HL-60 (cell line): ENCODE data around the gene KRT6A.

Experiments
- DNase-seq, 2 experiments: peaks; one replicate each; pipeline ENCODE4 v3.0.0-alpha.2; 2010 to 2020; ENCODE audit warnings: low read depth in 1 of 2, low spot score in 1 of 2
- H3K27ac ChIP-seq: fragments of 250-450 bp; sonication (Bioruptor Pico); replicated peaks from 2 replicates; pipeline ENCODE4 v1.5.1; 2020; ENCODE audit warnings: mild to moderate bottlenecking, moderate library complexity
- H3K27me3 ChIP-seq: fragments of 250-450 bp; sonication (Bioruptor Pico); 2 replicates; pipeline ENCODE4 v1.5.1; 2021; ENCODE audit warnings: mild to moderate bottlenecking, moderate library complexity; ENCODE audit not compliant: insufficient read depth, poor library complexity, severe bottlenecking
- H3K4me3 ChIP-seq: replicated peaks from 2 replicates; pipeline ENCODE4 v1.5.1; 2011; ENCODE audit warnings: mild to moderate bottlenecking, control low read depth, low read length; ENCODE audit not compliant: insufficient read depth
- GABPA ChIP-seq: IDR thresholded peaks from 2 replicates; pipeline ENCODE4 v1.6.1; 2012; ENCODE audit warnings: low read depth
- POLR2AphosphoS5 ChIP-seq: IDR thresholded peaks from 2 replicates; pipeline ENCODE4 v1.6.1; 2012; ENCODE audit warnings: low read depth
- REST ChIP-seq: IDR thresholded peaks from 2 replicates; pipeline ENCODE4 v1.6.1; 2012; ENCODE audit warnings: low read depth; ENCODE audit not compliant: insufficient replicate concordance
- SPI1 ChIP-seq: IDR thresholded peaks from 2 replicates; pipeline ENCODE4 v1.6.1; 2012; ENCODE audit warnings: low read depth, mild to moderate bottlenecking, borderline replicate concordance
- TF ChIP-seq, protein P1 (sequence below): IDR thresholded peaks from one replicate; pipeline ENCODE4 v1.5.1; 2011; ENCODE audit warnings: low read length, control low read depth, inconsistent platforms; ENCODE audit not compliant: insufficient read depth

The KRT6A gene

DNA sequence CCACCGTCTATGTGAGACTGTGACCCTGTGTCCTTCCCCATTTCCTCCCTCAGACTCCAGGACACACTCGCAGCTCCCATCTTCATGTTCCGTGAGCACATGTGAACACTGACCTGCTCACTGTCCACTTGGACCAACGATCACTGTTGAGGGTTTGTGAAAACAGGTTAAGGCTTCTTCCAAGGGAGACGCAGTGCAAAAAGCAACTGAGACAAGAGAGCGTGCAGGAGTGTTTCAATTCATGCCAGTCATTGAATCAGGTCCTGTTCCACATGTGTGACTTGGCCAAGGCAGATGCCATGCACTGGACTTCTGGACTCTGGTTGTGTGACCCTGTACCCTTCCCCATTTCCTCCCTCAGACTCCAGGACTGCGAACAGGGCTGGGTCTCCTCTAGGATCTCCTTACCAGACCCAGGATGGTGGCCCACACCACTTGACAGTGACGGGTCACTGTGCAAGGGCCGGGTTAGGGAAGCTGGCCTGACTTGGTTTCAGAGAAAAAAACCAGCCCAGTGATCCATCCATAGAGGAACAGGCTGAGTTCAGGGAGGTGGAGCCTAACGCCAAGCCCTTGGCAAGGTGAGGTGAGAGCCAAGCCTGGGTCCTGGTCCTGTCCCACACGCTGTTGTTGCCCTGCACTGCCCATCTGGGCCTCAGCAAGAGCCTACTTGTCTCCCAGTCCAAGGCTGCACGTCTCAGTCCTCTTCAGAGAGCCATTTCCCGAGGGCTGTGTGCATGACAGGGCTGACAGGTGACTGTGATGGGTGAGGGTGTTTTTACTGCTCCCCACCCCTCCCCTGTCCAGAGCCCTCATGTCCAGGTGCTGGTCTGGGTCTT is 32.8 kb upstream of the KRT6A start:
- DNase-seq: no peak
- TF ChIP-seq, protein P1, sequence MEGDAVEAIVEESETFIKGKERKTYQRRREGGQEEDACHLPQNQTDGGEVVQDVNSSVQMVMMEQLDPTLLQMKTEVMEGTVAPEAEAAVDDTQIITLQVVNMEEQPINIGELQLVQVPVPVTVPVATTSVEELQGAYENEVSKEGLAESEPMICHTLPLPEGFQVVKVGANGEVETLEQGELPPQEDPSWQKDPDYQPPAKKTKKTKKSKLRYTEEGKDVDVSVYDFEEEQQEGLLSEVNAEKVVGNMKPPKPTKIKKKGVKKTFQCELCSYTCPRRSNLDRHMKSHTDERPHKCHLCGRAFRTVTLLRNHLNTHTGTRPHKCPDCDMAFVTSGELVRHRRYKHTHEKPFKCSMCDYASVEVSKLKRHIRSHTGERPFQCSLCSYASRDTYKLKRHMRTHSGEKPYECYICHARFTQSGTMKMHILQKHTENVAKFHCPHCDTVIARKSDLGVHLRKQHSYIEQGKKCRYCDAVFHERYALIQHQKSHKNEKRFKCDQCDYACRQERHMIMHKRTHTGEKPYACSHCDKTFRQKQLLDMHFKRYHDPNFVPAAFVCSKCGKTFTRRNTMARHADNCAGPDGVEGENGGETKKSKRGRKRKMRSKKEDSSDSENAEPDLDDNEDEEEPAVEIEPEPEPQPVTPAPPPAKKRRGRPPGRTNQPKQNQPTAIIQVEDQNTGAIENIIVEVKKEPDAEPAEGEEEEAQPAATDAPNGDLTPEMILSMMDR: no peak
- TF ChIP-seq SPI1 (no peak), GABPA (no peak), POLR2AphosphoS5 (no peak), REST (no peak)
- Histone ChIP-seq H3K27ac (no peak overlapping the region), H3K27me3 (no peaks in the 10 kb centered on the region), H3K4me3 (no peak overlapping the region)

GRCh38 chr12:52524898-52525591 is 32.0 kb upstream of the KRT6A start:
- Histone ChIP-seq H3K27ac (no peak overlapping the region), H3K4me3 (no peak overlapping the region), H3K27me3 (no peaks in the 10 kb centered on the region)
- TF ChIP-seq SPI1 (no peak), REST (no peak), POLR2AphosphoS5 (no peak)
- TF ChIP-seq, protein P1: no peak
- no peak for DNase-seq

DNA sequence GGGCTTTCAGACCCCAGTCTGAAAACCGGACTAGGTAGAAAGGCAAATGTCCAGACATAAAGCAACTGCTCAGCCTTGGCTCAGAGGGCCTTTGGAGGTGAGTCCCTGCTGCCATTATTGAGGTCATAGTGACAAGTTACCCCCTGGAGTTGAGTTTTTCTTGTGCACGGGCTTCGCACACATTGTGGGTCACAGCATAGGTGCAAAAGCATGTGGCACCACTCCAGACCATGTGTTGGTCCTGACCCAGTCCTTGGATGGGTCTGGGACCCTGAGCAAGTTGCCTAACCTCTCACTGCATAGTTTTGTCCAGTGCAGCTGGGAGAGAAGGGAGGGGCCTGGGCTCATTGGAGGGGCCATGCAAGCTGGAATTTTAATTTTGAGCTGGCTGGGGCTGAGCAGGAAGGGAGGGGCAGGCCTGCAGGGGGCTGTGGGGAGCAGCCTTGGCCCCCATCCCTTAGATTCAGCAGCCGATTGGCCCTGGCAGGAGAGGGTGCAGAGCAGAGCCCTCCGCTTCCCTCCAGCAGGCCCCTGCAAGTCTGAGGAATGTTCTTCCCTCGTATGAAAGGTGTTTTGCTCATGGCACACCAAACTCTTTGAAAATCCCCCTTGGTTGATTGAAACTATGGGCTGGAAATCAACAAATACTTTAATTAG is 31.3 kb upstream of the KRT6A start:
- DNase-seq: no peak
- Histone ChIP-seq H3K27ac (no peak overlapping the region), H3K4me3 (no peak overlapping the region), H3K27me3 (no peaks in the 10 kb centered on the region)
- TF ChIP-seq GABPA (no peak), POLR2AphosphoS5 (no peak), REST (no peak), SPI1 (no peak)
- TF ChIP-seq, protein P1: no peak
